Testis (tissue), 2 donors: Measurements from ENCODE around the gene ZNF213.

Experiments used
- CTCF ChIP-seq, 3 experiments: fragments of 450-650 bp in 2 of 3; fragments of 200-600 bp in 1 of 3; sonication (generic) in 1 of 3; IDR thresholded peaks; one replicate each; pipeline ENCODE4 v1.5.1; 2016 to 2019; ENCODE audit warnings: antibody characterized with exemption in 3 of 3, mild to moderate bottlenecking in 2 of 3, moderate library complexity in 1 of 3
- POLR2A ChIP-seq: fragments of 450-650 bp; IDR thresholded peaks from one replicate; pipeline ENCODE4 v1.6.1; 2017; ENCODE audit warnings: antibody characterized with exemption, mild to moderate bottlenecking, moderate library complexity

- TF ChIP-seq CTCF (IDR thresholded peaks at IDR 0.05) (no peak), POLR2A (no peak)
These were observed 22.6 kb upstream of the ZNF213 start, which contains the start of gene ZNF205 for GRCh38 chr16:3112058-3112880.
